ENCODE measurements around the gene HEPACAM.

- TF ChIP-seq, protein P1, sequence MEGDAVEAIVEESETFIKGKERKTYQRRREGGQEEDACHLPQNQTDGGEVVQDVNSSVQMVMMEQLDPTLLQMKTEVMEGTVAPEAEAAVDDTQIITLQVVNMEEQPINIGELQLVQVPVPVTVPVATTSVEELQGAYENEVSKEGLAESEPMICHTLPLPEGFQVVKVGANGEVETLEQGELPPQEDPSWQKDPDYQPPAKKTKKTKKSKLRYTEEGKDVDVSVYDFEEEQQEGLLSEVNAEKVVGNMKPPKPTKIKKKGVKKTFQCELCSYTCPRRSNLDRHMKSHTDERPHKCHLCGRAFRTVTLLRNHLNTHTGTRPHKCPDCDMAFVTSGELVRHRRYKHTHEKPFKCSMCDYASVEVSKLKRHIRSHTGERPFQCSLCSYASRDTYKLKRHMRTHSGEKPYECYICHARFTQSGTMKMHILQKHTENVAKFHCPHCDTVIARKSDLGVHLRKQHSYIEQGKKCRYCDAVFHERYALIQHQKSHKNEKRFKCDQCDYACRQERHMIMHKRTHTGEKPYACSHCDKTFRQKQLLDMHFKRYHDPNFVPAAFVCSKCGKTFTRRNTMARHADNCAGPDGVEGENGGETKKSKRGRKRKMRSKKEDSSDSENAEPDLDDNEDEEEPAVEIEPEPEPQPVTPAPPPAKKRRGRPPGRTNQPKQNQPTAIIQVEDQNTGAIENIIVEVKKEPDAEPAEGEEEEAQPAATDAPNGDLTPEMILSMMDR (IDR thresholded peaks at IDR 0.05; ENCODE audit: low read depth, low read length): no peak
- TF ChIP-seq EZH2phosphoT487 (IDR thresholded peaks at IDR 0.05; ENCODE audit: low read depth): no peak
These were observed 40.7 kb upstream of the HEPACAM start for GRCh38 chr11:124976531-124976930.
